A549 treated with RU486 at 1 μM for 4 hours (cell line): ENCODE results near the gene KCTD13. TPM values are rescaled to one million over a fixed set of nuclear protein-coding genes. Genes with fewer than 3 reads are reported as not detected.

ENCODE experiments used
- total RNA-seq: library from RNA; stranded (reverse); fragments of 200-300 nt; extraction: Qiagen RNA extraction; gene quantifications from 5 replicates; pipeline ENCODE4 v1.2.3, GENCODE V29; 2022; ENCODE audit warnings: low read depth

The KCTD13 gene, protein sequence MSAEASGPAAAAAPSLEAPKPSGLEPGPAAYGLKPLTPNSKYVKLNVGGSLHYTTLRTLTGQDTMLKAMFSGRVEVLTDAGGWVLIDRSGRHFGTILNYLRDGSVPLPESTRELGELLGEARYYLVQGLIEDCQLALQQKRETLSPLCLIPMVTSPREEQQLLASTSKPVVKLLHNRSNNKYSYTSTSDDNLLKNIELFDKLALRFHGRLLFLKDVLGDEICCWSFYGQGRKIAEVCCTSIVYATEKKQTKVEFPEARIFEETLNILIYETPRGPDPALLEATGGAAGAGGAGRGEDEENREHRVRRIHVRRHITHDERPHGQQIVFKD
- total RNA-seq, result 14.4 to 23.0 TPM (median 19.8 TPM) in 5 replicates

DNA sequence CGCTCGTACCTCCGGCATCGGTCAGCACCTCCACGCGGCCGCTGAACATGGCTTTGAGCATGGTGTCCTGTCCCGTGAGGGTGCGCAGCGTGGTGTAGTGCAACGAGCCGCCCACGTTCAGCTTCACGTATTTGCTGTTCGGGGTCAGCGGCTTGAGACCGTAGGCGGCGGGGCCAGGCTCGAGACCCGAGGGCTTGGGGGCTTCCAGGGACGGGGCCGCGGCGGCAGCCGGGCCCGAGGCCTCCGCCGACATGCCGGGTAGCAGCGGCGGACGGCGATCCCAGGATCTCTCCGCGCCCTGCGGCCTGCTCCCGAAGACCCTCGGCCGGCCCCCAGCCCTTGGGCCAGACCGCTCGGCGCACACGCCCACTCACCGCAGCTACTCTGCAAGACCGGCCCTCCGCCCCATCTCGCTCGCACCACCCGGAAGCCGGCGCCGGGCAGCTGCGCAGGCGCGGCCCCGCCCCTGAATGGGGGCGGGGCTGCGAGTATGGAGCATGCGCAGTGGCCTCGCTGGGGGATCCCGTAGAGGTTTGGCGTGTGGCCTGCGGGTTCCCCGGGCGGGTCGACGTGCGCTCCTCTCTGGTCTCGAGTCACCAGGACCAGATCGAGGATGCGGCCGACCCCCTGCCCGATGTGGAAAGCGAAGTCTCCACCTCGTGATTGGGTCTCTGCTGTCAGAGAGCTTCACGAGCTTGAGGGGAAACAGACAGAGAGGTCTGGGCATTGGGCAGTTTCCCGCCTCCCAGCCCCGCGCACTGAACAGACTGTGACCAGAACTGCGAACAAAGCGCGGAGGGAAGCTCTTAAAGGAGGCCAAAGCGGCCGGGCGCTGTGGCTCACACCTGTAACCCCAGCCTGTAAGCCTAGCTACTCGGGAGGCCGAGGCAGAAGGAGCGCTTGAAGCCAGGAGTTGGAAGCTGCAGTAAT, at the start of gene KCTD13:
TSS of gene KCTD13 (minus strand) at position 446 of the 930 bp plus-strand sequence. CDS start at position 253, 193 bp downstream.

DNA sequence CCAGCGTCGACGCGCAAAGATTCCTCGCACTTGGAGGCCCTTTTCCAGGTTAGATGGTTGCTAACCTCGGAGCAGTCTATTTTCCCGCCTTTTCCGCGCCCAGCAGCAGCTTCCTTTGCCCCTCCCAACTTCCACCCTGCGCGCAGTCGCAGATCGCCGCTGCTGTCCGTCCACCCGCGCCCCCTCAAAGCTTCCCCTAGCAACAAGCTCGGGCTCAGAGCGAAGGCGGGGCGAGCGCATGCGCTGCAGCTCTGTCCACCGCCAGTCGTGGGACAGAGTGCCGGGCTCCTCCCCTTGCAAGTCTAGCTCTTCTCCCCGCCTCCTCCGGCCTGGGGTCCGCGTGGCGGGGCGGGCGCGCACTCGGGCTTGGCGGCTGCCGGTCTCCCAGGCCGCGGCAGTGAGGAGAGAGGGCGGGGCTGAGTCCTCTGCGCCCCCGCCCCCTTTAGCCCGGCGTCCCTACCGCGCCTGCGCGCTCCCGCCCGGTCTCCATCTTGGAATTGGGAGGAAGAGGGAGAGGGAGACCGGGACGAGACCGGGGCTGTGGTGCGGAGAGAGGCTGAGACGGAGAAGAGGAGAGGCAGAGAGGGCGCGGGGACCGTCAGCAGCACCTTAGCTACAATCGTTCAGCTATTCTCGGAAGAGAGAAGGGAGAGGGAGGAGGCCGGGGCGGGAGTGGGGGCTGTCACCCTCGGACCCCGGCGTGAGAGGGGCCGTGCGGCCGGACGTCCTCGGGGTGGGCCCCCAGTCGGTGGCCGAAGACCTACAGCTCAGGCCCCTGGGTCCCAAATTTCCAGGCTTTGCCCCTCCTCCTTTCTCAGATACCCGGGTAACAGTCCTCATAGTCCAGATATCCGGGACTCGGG, 47.6 kb upstream of the KCTD13 start, which contains the start of gene TAOK2:
TSS of gene TAOK2 (plus strand) at position 485 of the 863 bp plus-strand sequence. CDS start 3,905 bp downstream, outside the sequence.

DNA sequence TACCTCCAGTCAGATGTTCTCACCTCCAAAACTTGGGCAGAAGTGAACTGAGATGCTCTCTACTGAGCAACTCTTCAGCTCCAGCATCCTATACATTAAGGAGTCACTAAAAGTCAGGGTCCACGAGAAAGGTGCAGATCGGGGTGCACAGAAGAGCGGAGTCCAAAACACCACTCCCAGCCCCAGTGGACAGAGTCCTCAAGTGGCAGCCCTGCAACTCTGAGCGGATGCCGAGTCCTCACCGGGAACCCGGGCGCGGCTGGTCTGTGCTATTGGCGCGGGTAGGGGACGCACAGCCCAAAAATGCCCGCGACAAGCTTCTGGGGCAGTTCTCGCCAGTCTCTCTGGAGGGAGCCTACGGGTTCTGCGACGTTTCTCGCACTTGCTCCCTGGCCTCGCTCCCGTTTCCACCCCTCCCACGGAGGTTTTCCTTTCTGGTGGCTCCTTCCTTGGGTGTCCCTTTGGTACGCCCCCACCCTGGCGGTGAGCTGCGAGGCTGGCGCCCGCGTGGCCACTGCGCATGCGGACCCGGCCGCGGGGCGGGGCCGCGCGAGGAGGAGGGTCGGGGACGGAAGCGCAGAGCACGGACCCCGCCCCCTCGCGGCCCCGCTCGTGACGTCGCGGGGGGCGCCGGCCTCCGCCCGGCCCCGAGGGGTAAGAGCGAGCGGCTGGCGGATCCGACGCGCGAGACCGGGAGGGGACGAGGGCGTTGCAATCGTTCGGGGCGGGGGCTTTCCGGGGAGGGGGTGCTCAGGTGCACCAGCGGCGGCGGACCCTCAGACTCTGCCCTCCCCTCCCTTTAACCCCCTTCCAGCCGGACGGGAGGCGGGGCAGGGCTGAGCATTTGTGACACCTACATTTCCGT, 35.7 kb upstream of the KCTD13 start, which contains the start of gene TMEM219:
TSS of gene TMEM219 (plus strand) at position 601 of the 865 bp plus-strand sequence. CDS start 1,065 bp downstream, outside the sequence.

DNA sequence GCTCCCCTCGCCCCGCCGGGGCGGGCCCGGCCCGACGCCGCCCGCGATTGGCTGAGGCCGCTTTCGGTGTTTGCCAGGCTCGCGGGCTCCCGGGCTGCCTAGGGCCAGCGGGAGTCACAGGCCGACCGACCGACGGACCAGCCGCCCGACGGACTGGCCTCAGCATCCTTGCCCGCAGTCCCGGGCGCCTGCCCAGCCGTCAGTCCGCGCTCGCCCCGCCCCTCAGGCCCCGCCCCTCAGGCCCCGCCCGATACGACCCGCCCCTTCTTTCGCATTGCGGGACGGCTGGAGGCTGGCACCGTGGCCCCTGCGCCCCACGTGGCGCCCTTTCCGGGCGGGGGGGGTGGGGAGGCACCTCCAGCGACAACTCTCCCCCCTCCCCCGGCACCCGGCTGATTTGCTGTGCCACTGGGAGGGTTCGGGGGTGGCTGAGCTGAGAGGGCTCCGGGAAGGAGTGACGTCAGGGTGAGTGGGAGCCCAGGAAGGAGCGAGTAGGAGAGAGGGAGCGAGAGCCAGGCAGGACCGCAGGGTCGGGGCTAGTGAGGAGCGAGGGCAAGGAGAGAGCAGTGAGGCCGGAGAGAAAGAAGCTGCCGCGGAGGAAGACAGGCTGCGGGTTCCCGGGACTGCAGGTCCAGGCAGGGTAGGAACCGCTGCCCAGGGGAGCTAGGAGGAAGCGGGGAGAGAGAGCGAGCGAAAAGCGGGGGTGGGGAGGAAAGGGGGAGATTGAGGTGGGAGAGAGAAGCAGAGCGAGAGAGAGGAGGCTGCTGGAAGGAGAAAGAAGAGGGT, 25.7 kb downstream of the KCTD13 start, which contains the start of gene ASPHD1:
TSS of gene ASPHD1 (plus strand) at position 387 of the 786 bp plus-strand sequence. CDS start 484 bp downstream, outside the sequence.

DNA sequence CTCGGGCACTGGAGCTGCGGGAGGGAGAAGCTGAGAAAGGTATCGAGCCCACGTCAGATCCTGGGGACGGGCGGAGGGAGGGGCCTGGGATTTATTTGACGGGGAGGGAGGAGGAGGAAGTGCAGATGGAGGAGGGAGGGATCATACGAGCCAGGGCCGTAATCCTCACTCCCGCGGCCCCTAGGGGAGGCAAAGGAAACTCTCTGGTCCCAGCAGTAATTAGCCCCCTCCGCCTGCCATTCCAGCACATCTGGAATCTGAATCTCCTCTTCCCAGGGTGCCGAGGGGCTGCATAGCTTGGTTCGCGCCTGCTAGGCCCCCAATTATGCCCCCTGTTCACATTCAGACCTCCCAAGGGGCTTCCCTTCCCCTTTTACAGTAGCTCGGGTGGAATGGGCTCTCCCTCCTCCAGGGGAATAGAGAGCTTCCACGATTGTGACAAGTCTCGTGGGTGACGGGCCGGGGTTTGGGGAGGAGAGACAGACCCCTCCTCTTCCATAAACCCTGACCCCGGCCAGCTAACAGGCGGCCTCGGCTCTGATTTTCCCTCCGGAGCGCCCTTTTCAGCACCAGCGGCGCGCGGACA, 26.4 kb downstream of the KCTD13 start, which contains the start of gene SEZ6L2:
TSS of gene SEZ6L2 (minus strand) at position 35 of the 586 bp plus-strand sequence. CDS start 531 bp downstream, outside the sequence.

DNA sequence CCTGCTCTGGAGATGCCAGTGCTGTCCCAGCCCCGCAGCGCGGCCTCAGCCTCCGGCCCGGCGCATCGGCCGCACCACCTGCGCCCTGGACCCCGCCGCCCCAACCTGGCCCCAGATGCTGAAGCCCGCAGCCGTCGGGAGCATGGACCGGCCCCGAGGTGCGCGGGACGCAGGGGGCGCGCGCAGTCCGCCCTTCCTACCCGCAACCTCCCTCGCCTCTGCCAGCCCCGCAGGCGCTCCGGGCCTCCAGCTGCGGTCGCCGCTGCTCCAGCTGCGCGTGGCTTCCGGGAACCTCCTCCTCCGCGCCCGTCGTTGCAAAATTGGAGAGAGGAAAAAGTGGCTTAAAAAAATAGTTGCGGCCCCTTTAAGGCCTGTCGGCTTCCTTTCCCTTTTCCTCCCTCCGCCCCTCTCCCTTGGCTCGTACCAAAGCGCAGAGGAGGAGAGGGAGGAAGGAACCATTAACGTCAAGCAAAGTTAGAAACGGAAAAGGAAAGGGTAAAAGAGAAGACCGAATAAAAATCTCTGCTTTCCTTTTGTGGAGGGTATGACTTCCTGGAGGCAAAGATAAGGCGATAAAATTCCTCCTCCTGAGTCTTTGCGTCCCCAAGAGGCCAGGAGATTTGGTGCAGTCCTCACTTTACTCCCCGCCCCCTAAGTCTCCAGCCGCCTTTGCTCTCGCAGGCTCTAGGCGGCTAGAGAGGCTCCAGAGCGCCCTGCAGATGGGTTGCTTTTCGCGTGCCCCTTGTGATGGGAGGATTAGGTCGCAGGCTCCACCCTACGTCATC, 63.0 kb downstream of the KCTD13 start, which contains the start of gene CDIPT:
TSS of gene CDIPT (minus strand) at position 343 of the 785 bp plus-strand sequence. CDS start 369 bp downstream, outside the sequence.

Other genes starting within 250 kb of the KCTD13 start
- 0.70 to 1.1 TPM (median 1.0 TPM) in 5 replicates for gene QPRT, start 247.0 kb downstream of the KCTD13 start, total RNA-seq
- not detected in 5 replicates for gene C16orf54, start 180.2 kb downstream of the KCTD13 start, total RNA-seq
- not detected in 5 replicates for gene ZG16, start 148.0 kb downstream of the KCTD13 start, total RNA-seq
- gene KIF22, start 135.5 kb downstream of the KCTD13 start, total RNA-seq, result 82.7 to 99.4 TPM (median 93.4 TPM) in 5 replicates
- 161 to 190 TPM (median 174 TPM) in 5 replicates for gene MAZ, start 119.7 kb downstream of the KCTD13 start, total RNA-seq
- 0.30 to 0.66 TPM (median 0.47 TPM) in 5 replicates for gene PRRT2, start 114.0 kb downstream of the KCTD13 start, total RNA-seq
- gene PAGR1, start 110.1 kb downstream of the KCTD13 start, total RNA-seq, result 38.1 to 50.7 TPM (median 43.2 TPM) in 5 replicates
- 104 to 131 TPM (median 118 TPM) in 5 replicates for gene MVP, start 105.8 kb downstream of the KCTD13 start, total RNA-seq
- 61.8 to 108 TPM (median 95.9 TPM) in 5 replicates for gene CDIPT, start 63.0 kb downstream of the KCTD13 start, total RNA-seq
- 17.9 to 25.3 TPM (median 20.4 TPM) in 5 replicates for gene SEZ6L2, start 26.7 kb downstream of the KCTD13 start, total RNA-seq
- 18.0 to 30.1 TPM (median 26.7 TPM) in 5 replicates for gene ASPHD1, start 25.7 kb downstream of the KCTD13 start, total RNA-seq
- gene TMEM219, start 35.9 kb upstream of the KCTD13 start, total RNA-seq, result 80.4 to 105 TPM (median 102 TPM) in 5 replicates
- gene TAOK2, start 47.6 kb upstream of the KCTD13 start, total RNA-seq, result 26.3 to 36.4 TPM (median 33.8 TPM) in 5 replicates
- 13.7 to 15.6 TPM (median 14.3 TPM) in 5 replicates for gene HIRIP3, start 69.4 kb upstream of the KCTD13 start, total RNA-seq
- gene INO80E, start 70.0 kb upstream of the KCTD13 start, total RNA-seq, result 109 to 115 TPM (median 109 TPM) in 5 replicates
- 1.7 to 3.3 TPM (median 2.3 TPM) in 5 replicates for gene DOC2A, start 84.8 kb upstream of the KCTD13 start, total RNA-seq
- not detected in 5 replicates for gene C16orf92, start 97.0 kb upstream of the KCTD13 start, total RNA-seq
- 0.21 to 0.48 TPM (median 0.47 TPM) in 4 of 5 replicates, not detected in the other for gene TLCD3B, start 105.0 kb upstream of the KCTD13 start, total RNA-seq
- gene ALDOA, start 139.5 kb upstream of the KCTD13 start, total RNA-seq, result 1,507 to 2,015 TPM (median 1,869 TPM) in 5 replicates
- 120 to 149 TPM (median 142 TPM) in 5 replicates for gene PPP4C, start 149.8 kb upstream of the KCTD13 start, total RNA-seq
- gene TBX6, start 165.7 kb upstream of the KCTD13 start, total RNA-seq, result 0.14 to 0.50 TPM (median 0.38 TPM) in 5 replicates
- 6.6 to 11.8 TPM (median 9.7 TPM) in 5 replicates for gene YPEL3, start 170.0 kb upstream of the KCTD13 start, total RNA-seq
- gene GDPD3, start 187.3 kb upstream of the KCTD13 start, total RNA-seq, result 1.4 to 2.3 TPM (median 1.7 TPM) in 5 replicates
- 33.9 to 38.8 TPM (median 36.4 TPM) in 5 replicates for gene MAPK3, start 197.0 kb upstream of the KCTD13 start, total RNA-seq